ENCODE data around the gene PLEKHG5.
"Not testable (repeated sequence)": the region's sequence is repeated elsewhere in the genome, so short reads cannot be mapped to it uniquely, and the experiment has no call there.

Gene PLEKHG5

DNA sequence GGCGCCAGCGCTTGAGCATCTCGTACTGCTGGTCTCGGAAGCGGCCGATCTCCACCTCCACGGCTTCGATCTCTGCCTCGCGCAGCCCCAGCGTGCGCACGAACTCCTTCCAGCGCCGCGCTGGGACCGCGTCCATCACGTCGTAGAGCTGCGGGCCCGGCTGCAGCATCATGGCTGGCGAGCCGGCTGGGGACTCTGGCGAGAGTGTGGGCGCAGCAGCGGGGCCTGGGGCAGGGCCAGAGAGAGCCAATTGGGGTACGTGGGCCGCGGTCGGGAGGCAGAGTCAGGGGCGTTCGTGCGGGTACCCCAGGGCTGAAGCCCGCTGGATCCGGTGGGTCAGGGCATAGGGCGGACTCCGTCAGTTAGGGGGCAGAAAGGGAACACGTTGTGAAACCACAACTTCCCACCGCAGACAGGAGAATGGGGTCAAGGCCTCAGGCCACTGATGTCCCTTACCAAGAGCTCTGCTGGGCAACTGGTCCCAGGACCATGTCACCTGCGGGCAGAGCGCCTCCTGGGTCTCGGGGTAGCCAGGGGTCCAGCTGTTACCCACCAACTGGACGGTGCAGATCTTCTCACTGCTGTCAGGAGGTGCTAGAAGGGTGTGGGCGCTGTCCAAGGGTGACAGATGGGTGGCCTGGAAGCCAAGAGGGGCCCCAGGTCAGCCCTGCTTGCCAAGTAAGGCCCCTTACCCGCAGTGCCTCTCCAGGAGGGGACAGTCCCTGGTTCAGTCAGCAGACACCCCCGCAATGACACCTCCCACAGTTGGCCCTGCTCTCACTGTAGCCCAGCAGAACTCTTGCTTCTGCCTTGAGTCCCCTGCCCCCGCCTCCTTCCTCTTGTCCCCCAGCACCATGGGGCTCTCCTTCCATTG, 29.7 kb downstream of the PLEKHG5 start:
- no peak for DNase-seq

GRCh38 chr1:6461051-6461530, 30.4 kb downstream of the PLEKHG5 start:
- DNase-seq = no peak

GRCh38 chr1:6460301-6461050, 31.0 kb downstream of the PLEKHG5 start:
- DNase-seq = no peak

- no peak for DNase-seq
These were observed 31.6 kb downstream of the PLEKHG5 start for GRCh38 chr1:6459850-6460265.

- DNase-seq = no peak
These were observed 34.5 kb downstream of the PLEKHG5 start for GRCh38 chr1:6456800-6457466.

DNA sequence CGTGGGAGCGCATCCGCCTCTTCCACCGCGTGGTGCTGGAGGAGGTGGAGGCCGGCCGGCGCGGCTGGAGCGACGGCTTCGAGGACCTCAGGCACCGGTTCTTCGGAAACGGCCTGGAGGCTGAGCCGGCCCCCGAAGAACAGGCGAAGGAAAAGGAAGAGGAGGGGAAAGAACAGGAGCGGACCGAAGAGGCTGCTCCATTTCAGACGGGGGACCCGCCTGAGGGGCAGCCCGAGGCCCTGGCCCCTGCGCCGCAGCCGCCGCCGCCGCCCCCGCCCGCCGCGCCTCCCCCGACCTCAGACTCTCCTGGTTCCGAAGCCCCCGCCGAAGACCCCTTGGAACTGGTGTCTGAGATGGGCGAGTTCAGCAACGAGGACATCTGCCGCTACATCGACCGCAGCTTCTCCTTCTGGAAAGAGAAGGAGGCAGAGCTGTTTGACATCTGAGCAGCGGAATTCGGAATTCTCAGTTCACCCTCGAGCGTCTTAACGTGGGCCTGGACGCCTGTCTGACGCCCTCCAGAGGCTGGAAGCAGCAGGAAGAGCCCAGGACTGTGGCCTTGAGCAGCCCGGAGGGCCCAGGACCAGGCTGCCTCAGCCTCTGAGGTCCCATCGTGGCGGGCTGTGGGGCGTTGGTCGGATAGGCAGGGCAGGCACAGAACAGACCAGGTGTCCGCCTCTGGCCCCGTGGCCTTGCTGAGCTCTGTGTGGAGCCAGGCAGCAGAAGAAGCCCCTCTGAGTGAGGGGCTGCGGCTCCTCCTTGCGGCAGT, 35.5 kb downstream of the PLEKHG5 start:
- not testable (repeated sequence) for DNase-seq

GRCh38 chr1:6454856-6455751, 36.4 kb downstream of the PLEKHG5 start:
- DNase-seq = no peak

GRCh38 chr1:6453895-6454855, 37.3 kb downstream of the PLEKHG5 start:
- not testable (repeated sequence) for DNase-seq

DNA sequence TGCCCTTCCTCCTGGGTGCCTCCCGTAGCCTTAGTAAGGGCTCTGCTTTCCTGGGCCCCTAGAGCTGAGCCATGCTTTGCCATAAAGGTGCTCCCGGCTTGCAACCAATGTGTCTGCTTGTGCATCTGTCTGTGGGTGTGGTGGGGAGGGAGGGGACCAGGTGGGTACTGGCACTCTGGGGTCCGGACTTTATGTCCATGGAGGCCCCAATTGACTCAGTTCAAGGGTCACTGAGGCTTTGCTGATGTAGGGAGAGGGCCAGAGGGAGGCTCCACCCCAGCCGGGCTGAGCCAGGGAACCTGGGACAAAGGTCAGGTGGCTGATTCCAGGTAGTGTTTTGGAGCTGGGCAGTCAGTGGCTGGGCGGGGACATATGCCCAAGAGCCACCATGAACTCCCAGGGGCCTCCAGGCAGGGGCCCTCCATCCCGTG, 40.5 kb downstream of the PLEKHG5 start:
- DNase-seq = no peak

DNA sequence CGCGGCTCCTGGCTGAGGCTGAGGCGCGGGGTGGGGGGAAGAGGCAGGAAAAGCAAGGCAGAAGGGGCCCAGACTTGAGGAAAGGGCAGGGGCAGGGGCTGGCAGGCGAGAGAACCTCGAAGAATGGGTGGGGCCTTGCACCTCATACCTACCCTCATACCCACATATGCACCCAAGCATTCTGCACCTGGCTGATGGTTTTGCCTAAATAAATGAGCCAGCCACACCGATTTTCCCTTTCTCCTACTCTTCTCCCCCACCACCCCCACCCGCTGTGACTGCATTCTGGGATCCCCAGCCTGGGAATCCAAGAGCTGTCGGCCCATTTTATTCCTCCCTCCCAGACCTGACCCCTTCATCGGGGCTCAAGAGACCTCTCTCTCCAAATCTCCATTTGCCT, 41.0 kb downstream of the PLEKHG5 start:
- DNase-seq = not testable (repeated sequence)

DNA sequence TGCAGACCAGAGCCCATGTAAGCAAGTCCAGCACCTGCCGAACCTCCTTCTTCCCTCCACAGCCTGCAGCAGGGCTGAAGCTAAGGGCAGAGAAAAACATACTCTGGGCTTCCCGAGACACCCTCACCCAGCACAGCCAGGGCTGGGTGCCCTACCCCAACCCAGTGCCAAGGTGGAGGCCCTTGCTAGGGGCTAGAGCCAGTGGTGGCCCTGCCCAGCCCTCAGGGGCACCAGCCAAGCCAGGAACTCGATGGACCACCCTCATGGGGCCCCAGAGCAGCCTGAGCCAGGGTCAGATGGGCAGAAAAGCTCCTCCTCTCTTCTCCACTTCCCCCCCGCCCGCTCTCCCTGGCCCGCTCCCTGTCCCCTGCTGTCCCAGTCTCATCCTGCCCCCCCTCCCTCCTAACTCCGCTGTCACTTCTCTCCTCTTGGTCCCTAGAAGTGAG, 41.4 kb downstream of the PLEKHG5 start:
- DNase-seq = no peak

DNA sequence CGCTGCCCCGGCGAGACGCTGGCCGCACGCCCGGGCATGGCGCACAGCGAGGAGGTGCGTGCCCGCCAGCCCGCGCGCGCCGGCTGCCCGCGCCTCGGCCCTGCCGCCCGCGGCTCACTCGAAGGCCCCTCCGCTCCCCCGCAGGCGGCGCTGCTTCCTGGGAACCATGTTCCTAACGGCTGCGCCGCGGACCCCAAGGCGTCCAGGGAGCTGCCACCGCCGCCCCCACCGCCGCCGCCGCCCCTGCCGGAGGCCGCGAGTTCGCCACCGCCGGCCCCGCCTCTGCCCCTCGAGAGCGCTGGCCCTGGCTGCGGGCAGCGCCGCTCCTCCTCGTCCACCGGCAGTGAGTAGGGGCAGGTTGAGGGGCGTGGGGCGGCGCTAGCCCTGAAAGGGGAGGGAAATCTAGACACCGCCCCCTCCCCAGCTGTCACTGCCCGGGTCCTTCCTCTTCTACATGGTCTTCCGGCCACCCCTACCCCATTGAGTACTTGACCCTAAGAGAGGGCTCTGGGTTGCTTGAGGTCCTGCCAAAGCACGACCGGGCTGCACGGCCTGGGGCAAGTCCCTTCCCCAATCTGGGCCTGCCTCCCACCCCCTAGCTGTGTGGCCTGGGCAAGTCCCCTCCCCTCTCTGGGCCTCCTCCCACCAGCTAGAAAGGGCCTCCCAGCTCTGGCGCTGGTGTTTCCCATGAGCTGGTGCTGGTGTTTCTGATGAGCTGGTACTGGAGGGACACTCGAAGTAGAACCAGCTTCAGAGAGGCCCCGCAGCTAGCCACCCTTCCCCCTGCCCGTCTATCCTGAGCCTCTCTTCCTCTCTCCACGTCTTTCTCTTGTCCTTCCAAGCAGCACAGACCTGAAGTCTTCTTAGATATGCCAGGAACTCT, 42.5 kb downstream of the PLEKHG5 start:
- DNase-seq = no peak

DNA sequence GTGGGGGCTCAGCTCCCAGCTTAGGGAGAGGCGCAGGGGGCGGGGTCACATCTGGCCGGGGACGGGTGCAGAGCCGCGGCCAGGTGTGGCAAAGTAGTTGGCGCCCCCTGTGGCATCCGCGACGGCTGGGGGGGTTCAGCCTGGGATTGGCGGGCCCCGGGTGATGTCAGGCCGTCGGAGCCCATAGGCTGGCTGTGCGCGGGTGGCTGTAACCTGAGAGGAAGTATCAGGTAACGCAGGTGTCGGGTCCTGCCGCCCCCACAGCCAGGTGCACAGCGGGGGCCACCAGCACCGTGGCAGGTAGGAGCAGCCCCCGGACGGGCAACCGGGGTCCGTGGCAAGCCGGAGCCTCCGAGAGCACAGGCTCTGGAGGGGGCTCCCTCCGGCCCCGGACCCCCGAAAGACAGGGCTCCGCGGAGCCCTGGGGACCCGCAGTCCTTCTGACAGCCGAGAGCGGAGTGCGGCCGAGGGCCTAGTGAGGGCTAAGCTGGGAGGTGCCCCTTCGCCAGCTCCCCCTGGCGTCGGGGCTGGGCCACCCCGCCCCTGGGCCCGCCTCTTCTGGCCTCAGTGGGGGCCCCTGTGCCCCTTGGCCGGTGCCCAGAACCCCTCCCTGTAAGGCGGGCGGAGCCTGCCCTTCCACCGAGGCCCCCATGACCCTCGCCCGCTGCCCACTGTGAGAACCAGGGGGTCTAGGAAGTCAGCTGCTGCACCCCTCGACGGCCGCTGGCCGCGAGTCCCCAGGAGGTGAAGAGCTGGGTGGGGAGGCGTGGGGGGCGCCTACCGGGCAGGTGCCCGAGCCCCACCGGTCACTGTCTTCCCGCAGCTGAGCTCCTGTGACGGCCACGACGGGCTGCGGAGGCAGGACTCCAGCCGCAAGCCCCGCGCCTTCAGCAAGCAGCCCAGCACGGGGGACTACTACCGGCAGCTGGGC, 43.4 kb downstream of the PLEKHG5 start:
- no peak for DNase-seq

DNA sequence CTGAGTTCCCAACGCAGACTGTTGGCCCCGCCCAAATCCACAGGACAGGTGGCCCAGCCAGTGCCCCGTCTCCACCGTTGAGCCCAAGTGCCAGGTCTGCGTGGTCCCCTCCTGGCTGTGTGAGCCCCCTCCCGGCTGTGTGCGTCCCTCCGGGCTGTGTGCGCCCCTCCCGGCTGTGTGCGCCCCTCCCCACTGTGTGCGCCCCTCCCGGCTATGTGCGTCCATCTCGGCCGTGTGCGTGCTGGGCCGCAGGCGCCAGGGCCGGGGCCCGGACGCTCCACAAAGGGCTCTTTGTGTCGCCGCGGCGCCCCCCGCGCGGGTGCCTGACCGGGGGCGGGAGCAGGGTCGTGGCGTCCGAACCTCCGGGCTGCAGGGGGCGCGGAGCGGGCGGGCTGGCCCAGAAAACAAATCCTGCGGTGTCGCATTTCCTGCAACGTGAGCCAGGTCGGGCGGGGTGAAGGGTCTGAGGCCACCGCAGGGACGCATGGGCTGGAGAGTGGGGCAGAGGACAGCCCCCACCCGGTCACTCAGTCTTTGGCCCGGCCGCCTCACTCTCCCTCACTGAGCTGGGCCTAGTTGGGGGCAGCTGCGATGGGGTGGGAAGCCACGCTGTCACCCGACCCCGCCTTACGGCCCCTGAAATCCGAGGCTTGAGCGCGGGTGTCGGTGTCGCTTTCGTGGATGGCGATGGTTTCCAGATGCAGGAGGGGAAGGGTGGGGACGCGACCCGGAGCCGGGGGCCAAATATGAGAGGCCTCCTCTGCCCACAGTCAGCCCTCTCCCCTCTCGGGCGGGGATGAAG, 44.2 kb downstream of the PLEKHG5 start:
- DNase-seq = no peak

DNA sequence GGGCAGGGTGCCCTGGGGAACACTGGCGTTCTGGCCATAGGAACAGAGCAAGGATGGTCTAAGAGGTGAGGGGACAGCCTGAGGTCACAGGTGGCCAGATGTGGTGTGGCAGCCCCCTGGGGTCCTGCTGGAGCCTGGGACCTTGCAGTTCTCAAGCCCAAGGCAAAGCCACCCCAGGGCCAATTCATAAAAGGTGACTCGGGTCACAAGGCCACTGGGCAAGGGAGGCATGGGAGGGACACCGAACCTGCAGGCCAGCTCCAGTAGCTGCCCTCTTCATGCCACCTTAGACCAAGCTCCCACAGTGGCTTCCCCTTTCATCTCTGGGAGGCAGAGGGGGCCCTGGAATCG, 44.8 kb downstream of the PLEKHG5 start:
- no peak for DNase-seq

DNA sequence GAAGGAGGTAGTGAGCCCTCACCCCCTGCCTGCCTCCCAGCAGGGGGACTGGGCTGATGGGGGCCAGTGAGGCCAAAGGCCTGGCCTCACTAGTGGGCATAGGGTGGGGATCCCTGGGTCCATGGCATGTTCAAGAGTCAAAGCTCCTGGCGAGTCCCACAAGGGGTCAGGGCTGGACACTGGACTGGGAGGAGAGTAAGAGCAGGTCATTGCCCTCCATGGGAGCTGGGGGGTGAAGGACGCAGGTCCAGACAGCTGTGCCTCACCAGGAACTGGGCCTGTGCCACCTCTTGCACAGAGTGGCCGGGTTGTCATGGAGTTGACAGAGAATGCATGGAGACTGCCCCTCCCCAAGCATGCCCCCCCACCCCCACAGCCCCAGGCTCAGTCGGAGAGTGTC, 45.5 kb downstream of the PLEKHG5 start:
- DNase-seq = not testable (repeated sequence)

All from hippocampal formation (tissue), 2 donors.